ENCODE measurements around the gene FAM168A.

GRCh38 chr11:73637012-73637411 is 39.1 kb upstream of the FAM168A start:
- TF ChIP-seq EZH2 (IDR thresholded peaks at IDR 0.05; ENCODE audit: low read depth, low read length, severe bottlenecking), result no peak
- TF ChIP-seq RXRA (IDR thresholded peaks at IDR 0.05; ENCODE audit: insufficient read depth, low read depth, low read length), result no peak
- TF ChIP-seq POLR2A (IDR thresholded peaks at IDR 0.05; ENCODE audit: control extremely low read depth in 1 of 2, low read depth in 2 of 2, low read length in 2 of 2), result no peak
- TF ChIP-seq TCF12 (IDR thresholded peaks at IDR 0.05; ENCODE audit: low read depth, low read length), result no peak
- TF ChIP-seq TAF1 (IDR thresholded peaks at IDR 0.05; ENCODE audit: low read depth, low read length), result no peak
- TF ChIP-seq, protein P1, sequence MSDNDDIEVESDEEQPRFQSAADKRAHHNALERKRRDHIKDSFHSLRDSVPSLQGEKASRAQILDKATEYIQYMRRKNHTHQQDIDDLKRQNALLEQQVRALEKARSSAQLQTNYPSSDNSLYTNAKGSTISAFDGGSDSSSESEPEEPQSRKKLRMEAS (IDR thresholded peaks at IDR 0.05), result no peak
- no peak for TF ChIP-seq CTCF (IDR thresholded peaks at IDR 0.05; ENCODE audit: control extremely low read depth in 1 of 3, insufficient read depth in 1 of 3, low read depth in 1 of 3, low read length in 3 of 3)
- TF ChIP-seq GABPA (IDR thresholded peaks at IDR 0.05; ENCODE audit: borderline replicate concordance, insufficient read depth, low read length), result no peak
- no peak for TF ChIP-seq CBX5 (IDR thresholded peaks at IDR 0.05; ENCODE audit: low read depth, low read length)

Measured in H1 (cell line).